ENCODE measurements around the gene UNC79.

- TF ChIP-seq BRCA1 (IDR thresholded peaks at IDR 0.05; ENCODE audit: low read depth, low read length) (no peak), CTCF (IDR thresholded peaks at IDR 0.05 in 2 of 3, conservative IDR thresholded peaks at IDR 0.05 in 1 of 3; ENCODE audit: control insufficient read depth in 2 of 3, extremely low read depth in 1 of 3, insufficient read depth in 1 of 3, low read depth in 3 of 3, low read length in 3 of 3) (no peak), POLR2A (IDR thresholded peaks at IDR 0.05; ENCODE audit: low read depth, low read length) (no peak), POLR2AphosphoS5 (IDR thresholded peaks at IDR 0.05; ENCODE audit: low read length) (no peak), HCFC1 (IDR thresholded peaks at IDR 0.05; ENCODE audit: low read length) (no peak), GABPA (IDR thresholded peaks at IDR 0.05; ENCODE audit: low read depth) (no peak), E2F8 (IDR thresholded peaks at IDR 0.05; ENCODE audit: low read depth, partially characterized antibody) (no peak), TAF1 (IDR thresholded peaks at IDR 0.05; ENCODE audit: borderline replicate concordance, low read depth, low read length) (no peak), NKRF (conservative IDR thresholded peaks at IDR 0.05) (no peak), CHD4 (IDR thresholded peaks at IDR 0.05) (no peak), ZBTB11 (CRISPR knock-in tag; IDR thresholded peaks at IDR 0.05) (no peak), SRF (IDR thresholded peaks at IDR 0.05; ENCODE audit: low read depth in 2 of 2, low read length in 2 of 2) (no peak), PAX5 (IDR thresholded peaks at IDR 0.05; ENCODE audit: borderline replicate concordance, low read depth, low read length) (no peak)
These were observed 287.1 kb downstream of the UNC79 start for GRCh38 chr14:93717668-93718320.
